HTR-8/SVneo (cell line): ENCODE results near the gene USP40.

Experiments
- DNase-seq: peaks from one replicate; pipeline ENCODE4 v3.0.0; 2011; ENCODE audit warnings: low spot score, mixed read lengths; ENCODE audit not compliant: insufficient read length
- FAIRE-seq: peaks from 2 replicates; lab custom pipeline; 2011; peaks lifted over from hg19 to GRCh38; lab: Jason Lieb, UNC

Gene USP40

DNA sequence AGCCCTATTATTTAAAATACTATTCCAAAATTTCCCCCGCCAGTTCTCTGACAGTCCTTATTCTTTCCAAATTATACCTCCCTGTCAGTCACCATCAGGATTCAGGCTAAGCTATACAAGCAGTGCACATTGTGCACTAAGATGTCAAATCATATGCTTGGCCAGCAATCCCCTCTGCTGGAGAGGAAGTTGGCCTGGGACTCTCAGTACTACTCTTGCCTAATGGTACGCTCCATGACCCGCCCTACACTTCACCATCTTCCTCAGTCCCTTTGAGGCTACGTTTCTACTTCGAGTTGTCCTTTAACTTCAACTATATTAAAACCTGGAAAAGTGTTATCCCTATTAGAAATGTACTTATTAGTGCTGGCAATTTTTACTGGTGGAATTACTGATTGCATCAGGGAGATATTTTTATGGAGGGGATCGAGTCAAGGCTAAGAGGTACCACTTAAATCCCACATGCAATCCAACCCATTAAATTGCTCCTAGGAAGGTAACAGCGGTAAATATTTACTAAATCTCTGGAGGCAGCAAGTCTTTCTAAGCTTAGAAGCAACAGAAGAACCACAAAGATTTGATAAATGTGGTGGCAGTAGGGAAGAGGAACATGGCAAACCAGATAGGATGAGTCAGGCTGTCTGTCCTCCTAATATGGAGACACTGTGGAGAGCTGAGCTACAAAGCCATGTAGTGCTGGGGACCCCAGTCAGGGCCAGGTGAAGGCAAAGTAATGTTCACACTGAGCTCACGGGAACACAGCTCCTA lies 2.7 kb downstream of the USP40 start:
- FAIRE-seq (no peak), DNase-seq (no peak)

DNA sequence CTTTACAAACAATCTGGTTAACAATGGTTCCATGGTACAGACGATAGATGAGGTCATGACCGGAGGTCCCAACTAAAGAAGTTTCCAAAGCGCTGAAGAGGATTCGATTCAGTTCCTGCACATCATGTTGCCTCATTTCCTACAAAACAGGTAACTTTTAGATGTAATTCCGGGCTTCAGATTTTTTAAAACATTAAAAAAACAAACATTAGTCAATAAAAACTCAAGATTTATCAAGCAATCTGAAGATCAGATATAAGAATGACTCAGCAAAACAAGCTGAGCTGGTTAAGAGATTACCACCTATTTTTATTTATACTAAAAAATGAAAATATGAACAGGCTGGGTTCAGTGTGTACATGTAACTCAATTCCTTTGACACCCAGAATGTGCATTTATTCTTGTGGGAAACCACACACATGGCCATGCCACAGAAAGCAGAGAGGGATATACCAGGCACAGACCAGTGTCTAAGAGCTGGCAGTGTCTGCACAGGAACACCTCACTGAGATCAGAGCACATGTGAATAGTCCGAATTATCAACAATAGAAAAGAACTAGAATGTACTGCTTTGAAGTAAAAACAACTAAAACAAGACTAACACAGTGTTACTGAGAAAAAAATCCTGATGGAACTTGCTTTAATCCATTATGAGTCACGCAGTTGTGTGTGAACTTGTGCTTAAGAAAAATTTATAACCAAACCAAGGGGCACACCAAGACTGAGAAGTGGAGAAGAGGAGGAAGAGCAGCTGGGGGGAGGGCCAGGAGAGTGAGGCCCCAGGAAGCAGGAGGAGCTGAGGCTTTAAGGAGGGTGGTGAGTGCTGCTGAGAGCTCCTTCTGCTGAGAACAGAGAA lies 9.5 kb downstream of the USP40 start:
- FAIRE-seq (no peak), DNase-seq (no peak)

DNA sequence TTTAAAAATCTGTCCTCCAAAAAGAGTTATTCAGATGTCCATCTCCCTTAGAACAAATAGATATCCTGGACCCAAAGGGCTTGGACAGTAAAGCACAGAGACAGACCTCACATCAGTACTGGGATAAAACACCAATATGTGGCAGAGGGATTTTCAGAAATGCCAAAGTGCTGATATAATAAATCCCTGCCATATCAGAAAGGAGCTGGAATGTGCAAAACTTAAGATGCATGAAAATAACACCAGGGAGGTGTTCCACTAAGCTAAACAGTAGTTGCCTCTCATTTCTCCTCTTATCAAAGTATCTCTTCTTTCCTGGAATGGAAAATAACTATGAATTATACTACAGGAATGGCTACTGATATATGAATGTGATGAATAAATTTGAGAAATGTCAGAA lies 13.2 kb downstream of the USP40 start:
- FAIRE-seq = no peak
- no peak for DNase-seq

DNA sequence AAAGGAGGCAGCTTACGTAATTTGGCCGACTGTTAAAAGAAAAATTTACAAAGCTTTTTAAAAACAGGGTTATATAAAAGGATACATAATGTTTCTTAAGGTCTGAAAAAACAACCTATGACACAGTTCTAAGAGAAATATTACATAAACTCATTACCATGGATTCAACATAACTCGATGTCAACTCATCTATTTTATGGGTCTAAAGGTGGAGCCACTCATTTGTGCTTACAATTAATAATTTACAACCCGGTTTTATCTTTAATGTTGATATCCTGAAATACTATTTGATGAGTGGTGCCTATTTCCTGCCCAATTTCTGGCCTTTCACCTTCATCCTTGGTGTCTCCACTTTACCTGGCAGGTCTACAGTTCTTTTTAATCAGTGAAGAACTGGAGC lies 15.1 kb downstream of the USP40 start:
- no peak for DNase-seq
- FAIRE-seq = no peak

DNA sequence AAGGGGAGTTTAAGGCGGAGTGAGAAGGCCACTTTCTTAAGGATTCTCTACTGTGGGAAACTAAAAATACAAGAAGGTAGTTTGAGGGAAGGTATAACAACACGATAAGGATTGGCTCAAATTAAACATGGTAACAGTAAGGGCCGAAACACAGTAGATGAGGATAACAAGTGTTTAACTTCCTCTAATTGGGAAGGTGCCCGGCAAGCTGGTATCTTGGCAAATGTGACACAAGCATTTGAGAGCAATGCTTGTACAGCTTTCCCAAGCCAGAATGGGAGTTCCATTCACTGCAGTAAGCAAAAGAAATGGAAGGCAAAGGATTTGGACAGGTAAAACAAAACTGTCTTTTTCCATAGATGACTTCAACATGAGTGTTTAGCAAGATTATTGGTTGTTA lies 19.8 kb downstream of the USP40 start:
- FAIRE-seq = no peak
- no peak for DNase-seq

DNA sequence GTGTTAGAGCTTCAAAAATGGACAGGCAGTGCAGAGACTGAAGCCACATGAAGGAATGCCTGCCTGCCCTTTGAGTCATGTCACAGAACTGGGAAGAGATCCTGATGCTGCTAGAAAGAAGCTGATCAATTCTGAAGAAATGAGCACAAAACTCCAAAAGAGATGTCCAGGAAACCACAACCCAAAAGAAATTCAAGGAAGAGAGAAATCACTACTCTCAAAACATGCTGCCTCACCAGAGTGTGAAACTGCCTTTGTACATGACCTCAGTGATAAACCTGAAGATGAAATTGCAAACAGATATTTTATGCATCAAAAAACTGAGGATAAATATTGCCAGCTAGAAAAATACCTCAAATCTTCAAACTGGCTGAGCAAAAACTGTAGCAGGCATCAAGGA lies 20.5 kb downstream of the USP40 start:
- DNase-seq (no peak), FAIRE-seq (no peak)

DNA sequence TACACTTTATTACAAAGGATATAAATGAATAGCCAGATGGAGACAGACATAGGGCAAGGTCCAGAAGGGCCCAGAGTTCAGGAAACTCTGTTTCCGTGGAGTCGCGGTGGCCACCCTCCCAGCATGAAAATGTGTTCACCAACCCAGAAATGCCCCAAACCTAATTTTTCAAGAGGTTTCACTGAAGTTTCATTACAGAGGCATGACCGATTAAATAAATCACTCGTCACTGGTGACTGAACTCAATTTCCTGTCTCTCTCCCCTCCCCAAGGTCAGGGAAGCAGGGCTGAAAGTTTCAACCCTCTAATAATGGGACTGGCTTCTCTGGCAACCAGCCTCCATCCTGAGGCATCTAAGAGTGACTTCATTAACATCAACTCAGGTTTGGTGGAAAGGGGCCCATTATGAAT lies 22.4 kb downstream of the USP40 start:
- DNase-seq (no peak), FAIRE-seq (no peak)

DNA sequence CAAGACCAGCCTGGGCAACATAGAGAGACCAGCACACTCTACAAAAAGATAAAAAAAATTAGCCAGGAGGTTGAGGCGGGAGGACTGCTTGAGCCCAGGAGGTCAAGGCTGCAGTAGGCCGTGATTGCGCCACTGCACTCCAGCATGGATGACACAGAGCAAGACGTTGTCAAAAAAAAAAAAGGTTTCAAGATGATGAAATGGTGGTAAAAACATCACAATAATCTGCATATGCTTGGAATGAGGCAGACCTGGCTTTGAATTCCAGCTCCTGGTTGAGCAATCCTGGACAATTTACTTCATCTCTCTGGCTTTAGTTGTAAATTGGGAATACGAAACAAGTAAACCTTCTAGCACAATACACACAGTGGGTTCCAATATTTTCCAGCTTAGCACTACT lies 24.1 kb downstream of the USP40 start:
- DNase-seq (no peak), FAIRE-seq (no peak)

DNA sequence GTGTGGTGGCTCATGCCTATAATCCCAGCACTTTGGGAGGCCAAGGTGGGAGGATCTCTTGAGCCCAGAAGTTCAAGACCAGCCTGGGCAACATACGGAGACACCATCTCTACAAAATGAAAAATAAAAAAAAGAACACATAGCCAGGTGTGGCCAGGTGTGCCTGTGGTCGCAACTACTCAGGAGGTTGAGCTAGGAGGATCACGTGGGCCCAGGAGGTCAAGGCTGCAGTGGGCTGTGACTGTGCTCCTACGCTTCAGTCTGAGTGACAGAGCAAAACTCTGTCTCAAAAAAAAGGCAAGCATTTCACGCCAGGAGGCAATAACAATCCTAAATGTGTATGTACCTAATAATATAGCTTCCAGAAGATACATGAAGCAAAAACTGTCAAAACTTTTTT lies 27.8 kb downstream of the USP40 start:
- FAIRE-seq = no peak
- no peak for DNase-seq

DNA sequence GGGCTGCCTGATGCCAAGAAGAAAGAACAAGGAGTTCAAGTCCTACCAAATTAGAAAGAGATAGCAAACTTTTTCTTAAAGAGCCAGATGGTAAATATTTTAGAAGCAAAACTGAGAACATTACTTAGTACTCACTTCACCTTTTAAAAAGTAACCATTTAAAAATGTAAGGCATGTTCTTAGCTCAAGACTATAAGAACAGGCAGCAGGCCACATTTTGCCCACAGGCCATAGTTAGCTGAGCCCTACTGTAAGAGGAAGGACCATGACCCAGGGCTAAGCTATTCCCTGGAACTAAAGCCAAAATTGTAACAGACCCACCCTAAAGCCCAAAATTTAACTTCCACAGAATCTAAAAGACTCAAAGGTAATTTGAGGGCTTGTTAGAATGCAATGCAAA lies 31.3 kb downstream of the USP40 start:
- no peak for DNase-seq
- FAIRE-seq = no peak

DNA sequence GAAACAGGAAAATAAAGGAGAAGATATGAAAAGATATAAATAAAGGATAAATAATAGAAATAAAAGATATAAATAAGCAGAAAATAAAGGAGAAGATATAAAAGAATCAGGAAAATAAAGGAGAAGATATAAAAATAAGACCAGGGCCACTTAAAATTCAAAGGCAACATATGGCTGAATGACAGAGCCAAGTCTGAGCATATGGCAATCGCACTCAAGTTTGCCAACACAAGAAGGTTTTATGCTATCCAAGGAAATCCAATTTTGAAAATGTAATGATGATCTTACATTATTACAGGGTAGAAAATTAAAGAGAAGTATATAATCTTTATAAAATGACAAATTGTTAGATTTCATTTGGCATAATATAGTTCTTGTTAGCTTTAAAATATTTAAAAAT lies 33.6 kb downstream of the USP40 start:
- FAIRE-seq = no peak

DNA sequence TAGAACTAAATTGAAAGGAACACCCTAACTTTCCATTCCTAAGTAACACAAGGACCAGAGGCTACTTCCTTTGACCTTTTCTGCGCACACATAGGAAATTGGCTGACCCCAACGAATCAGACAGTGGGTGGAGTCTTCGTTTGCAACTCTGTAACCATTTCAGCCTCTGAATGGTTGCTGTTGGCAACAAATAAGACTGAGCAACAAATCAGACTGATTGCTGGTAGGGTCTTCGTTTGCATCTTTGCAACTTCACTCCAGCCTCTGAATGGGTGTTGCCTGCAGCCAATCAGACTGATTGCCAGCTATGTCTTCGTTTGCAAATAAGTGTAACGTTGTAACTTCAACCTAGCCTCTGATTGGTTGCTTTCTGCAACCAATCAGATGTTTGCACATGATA lies 34.6 kb downstream of the USP40 start:
- DNase-seq (no peak), FAIRE-seq (no peak)

More for the DNA sequence above, 33.6 kb downstream of the USP40 start:
- DNase-seq = no peak

DNA sequence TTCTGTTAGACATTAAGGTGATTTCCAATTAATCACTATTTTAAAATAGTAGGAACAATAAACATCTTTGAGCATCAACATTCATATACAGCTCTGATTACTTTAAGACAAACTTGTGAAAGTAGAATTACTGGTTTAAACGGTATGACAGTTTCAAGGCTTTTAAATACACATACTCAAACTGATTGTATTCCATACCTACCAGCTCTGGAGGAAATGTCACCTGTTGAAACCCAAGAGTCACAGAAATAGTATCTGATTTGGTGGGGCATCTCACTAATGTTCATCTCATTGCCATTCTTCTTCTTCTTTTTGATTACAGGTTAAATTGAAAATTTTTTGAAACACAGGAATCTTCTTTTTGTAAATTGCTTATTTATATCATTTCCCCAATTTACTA lies 36.2 kb downstream of the USP40 start:
- DNase-seq (no peak), FAIRE-seq (no peak)

DNA sequence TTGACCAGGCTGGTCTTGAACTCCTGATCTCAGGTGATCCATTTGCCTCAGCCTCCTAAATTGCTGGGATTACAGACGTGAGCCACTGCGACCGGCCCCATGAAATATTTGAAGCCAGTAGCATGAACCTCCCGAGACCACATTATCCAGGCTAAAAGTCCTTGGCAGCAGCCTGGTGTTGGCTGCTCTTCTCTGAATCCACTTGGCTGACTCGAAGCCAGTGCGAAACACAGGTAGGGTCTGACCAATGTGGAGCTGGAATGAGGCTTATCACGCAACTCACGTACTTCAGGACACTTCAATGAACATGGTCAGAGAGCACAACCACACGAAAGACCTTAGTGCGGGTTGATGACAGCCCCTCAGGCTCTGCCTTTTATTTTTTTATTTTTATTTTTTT lies 38.4 kb downstream of the USP40 start:
- DNase-seq (no peak), FAIRE-seq (no peak)

DNA sequence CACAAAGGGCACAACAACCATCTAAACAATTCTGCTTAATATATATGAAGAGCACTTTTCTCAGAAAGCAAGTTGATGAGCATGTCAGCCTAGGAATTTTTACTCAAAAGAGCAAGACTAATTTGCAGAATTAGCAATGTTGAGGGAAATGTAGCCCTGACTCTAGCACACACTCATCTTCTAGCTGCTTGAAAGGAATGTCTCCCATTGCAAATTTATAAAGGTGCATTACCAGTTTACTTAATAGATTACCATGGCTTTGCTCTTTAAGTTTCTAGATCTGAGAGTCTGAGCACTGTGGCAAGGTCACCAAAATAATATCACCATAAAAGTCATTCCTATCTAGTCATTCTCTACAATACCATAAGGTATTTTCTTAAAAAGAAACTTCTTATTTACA lies 40.8 kb downstream of the USP40 start:
- DNase-seq (no peak), FAIRE-seq (no peak)

DNA sequence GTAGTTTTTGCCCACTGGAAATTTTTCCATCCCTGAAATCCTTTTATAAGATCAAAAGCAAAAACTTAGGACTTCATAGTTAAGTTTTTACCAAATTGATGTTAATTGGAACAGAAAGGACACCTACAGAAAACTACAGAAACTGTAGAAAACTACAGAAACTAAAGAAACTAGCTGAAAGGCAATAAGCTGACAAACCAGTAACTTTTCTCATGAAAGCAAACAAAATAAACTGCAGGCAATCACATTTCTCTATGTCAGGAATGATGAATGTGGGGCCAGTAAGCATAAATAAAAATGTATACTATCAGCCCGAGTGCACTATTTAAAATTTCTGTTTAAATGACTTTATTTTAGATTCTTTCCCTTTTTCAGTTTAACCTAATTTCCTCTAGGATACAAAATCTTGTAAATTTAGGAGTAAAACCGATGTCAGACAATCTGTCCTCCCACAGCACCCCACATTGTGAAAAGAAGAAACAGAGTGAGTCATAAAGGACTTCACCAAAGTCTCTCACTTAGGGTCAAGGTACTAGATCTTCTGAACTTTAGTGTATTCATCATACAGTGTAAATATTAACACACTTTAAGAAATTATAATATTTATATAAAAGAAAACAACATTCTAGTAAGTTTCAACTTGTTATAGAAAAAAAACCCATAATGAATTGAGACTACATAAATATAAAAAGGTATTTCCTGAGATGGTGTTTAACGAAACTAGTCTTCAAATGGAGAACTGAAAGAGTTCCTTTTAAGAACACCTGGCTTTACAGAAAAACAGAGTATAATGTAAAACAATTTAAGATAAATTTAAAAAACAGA lies 46.6 kb downstream of the USP40 start:
- DNase-seq = no peak
- FAIRE-seq = no peak

DNA sequence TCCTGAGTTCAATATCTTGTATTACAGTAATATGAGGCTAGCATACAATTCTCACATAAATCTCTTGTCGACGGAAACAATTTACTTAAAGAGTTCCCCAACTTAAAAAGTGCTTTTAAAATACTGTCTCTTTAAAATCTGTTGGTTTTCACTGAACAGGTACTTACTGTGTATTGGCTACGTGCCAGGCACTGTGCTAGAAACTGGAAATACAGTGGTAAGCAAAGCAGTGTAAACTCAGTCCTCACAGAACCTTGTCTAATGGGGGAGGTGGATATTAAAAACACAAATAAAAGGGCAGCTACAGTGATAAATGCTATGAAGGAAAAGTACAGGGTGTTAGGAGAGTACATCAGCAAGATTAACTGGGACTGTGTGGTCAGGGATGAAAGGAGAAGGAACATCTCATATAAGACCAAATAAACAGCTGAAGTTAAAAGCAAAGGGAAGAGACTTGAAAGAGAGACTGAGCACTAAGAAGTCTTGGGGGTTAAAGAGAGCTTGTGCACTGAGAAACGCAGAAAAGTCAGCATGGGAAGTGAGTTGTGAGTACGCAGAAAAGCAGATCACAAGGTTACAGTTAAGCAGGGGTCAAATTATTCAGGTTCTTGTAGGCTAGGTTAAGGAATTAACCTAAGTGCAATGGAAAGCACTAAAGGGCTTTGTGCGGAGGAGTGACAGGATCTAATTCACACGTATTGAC lies 52.5 kb downstream of the USP40 start:
- DNase-seq (no peak), FAIRE-seq (no peak)

DNA sequence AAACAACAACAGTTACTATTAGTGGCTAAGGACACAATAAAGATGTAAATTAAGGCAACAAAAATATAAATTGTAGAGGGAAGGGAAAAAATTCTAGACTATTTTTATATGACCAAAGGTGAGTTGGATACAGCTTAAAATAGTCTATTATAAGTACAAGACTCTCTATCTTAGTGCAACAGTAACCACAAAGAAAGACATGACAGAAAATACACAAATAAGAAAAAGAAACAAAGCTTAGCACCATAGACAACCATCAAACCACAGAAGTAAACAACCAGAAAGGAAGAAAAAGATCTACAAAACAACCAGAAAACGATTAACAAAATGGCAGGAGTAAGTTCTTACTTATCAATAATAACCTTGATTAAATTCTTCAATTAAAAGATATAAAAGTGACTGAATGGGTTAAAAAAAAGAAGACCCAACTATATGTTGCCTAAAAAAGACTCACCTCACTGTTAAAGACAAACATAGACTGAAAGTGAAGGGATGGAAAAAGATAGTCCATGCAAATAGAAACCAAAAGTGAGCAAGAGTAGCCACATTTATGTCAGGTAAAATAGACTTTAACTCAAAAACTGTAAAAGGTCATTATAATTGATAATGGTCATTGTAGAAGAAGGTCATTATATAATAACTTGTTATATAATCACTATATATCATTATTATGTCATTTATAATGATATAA lies 62.5 kb downstream of the USP40 start:
- DNase-seq = no peak
- FAIRE-seq = no peak

DNA sequence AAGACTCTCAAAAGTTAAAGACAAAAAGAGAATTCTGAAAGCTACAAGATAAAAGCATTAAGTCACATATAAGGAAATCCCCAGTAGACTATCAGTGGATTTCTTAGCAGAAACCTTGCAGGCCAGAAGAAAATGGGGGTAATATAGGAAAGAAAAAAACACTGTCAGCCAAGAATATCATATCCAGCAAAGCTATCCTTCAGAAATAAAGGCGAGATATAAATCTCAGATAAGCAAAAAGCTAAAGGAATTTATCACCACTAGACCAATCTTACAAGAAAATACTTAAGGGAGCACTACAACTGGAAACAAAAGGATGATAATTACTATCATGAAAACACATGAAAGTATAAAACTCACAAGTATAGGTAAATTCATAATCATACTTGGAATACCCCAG lies 63.1 kb downstream of the USP40 start:
- no peak for FAIRE-seq
- no peak for DNase-seq
